RWPE1 (cell line): Measurements from ENCODE around the gene CCN6.

ENCODE experiments used
- CTCF ChIA-PET: fragments of 350-600 bp; sonication (Branson Sonifier 250); formaldehyde crosslinking; extraction: SDS; loops from one replicate; lab custom pipeline; 2021; lab: Yijun Ruan, JAX
- POLR2A ChIA-PET: fragments of 400-600 bp; formaldehyde crosslinking; extraction: SDS; loops from one replicate; lab custom pipeline; 2020; ENCODE audit warnings: antibody characterized with exemption; ENCODE audit not compliant: low non-redundant PET; lab: Yijun Ruan, JAX
- DNase-seq: peaks from one replicate; pipeline ENCODE4 v3.0.0; 2012; ENCODE audit warnings: low spot score
- H3K27ac ChIP-seq: fragments of 450-650 bp; 2 replicates; pipeline ENCODE4 v1.5.1; 2017
- TF ChIP-seq, protein P1 (sequence below): fragments of 450-650 bp; conservative IDR thresholded peaks from 2 replicates; pipeline ENCODE4 v1.5.1; 2017; ENCODE audit warnings: low read depth, mild to moderate bottlenecking

The CCN6 gene

DNA sequence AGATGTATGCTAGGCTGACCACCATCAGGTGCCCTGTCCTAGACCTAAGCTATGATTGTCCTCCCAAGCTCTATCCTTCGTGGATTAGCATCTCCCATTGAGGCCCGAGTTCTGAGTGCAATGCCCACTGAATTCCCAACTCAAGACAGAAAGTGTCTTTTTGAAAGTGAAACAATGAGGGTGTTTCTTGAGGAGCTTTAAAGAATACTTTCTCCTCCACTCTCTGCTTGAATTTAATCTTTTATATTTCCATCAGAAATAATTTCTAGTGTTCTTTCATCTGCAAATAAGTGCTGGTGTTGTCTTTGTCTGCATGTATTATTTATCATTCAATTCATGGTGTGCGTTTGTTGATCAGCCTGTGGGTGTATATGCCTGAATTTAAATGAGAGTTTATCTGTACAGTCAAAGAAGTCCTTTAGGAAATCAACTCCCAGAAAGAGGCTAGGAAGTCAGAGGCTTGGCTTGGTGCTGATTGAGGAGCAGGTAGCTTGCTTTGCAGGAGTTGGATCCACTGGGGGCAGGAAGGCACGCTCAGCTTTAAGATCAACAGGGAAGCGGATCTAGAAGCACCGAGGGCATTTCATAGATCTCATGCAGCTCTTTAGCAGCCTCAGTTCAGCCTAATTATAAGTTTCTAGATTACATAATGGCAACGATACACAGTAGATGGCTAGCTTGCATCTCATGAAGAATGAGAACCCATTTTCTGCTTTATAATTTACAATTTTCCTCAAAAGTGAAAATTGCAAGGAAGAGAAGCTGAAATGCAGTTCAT lies 36.0 kb upstream of the CCN6 start:
- H3K27ac ChIP-seq: no peak overlapping the region
- TF ChIP-seq, protein P1, sequence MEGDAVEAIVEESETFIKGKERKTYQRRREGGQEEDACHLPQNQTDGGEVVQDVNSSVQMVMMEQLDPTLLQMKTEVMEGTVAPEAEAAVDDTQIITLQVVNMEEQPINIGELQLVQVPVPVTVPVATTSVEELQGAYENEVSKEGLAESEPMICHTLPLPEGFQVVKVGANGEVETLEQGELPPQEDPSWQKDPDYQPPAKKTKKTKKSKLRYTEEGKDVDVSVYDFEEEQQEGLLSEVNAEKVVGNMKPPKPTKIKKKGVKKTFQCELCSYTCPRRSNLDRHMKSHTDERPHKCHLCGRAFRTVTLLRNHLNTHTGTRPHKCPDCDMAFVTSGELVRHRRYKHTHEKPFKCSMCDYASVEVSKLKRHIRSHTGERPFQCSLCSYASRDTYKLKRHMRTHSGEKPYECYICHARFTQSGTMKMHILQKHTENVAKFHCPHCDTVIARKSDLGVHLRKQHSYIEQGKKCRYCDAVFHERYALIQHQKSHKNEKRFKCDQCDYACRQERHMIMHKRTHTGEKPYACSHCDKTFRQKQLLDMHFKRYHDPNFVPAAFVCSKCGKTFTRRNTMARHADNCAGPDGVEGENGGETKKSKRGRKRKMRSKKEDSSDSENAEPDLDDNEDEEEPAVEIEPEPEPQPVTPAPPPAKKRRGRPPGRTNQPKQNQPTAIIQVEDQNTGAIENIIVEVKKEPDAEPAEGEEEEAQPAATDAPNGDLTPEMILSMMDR: no peak
- CTCF ChIA-PET: no interaction called here
- no peak for DNase-seq
- POLR2A ChIA-PET: no interaction called here

DNA sequence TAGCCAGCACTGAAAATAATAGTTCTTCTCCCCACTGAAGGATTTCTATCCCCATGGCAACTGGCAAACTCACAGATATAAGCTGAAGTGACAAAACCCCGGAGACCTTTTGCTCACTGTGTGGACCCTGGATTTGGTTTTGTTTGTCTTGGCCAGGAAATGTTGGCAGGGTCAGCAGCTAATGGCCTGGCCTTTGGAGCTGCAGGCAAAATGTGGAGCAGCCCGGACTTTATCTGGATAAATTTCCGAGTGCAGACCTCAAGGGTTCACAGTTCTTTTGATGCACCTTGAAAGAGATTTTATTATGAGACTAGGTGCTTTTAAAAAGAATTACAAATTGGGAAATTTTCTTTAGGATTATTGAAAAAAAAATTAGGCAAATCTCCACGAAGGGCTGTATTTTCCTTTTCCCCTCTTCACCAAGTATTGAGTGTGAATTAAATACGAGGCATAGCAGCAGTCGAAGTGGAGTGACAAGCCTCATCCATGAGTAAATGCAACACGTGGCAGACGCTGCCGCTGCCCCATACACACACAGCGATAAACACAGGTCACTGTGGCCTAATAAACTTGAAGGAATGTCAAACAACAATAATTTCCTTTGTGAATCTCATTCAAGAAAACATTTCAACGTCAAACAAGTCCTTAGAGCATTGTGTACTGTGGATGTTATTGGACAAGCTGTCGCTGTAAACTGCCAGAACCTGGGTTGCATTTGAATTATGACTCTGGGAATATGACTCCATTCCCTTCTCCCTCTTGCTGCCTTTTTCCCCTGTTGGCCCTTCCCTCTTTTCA lies 35.1 kb upstream of the CCN6 start:
- POLR2A ChIA-PET: no interaction called here
- no peak for DNase-seq
- TF ChIP-seq, protein P1: no peak
- CTCF ChIA-PET: no interaction called here
- H3K27ac ChIP-seq: no peak overlapping the region

DNA sequence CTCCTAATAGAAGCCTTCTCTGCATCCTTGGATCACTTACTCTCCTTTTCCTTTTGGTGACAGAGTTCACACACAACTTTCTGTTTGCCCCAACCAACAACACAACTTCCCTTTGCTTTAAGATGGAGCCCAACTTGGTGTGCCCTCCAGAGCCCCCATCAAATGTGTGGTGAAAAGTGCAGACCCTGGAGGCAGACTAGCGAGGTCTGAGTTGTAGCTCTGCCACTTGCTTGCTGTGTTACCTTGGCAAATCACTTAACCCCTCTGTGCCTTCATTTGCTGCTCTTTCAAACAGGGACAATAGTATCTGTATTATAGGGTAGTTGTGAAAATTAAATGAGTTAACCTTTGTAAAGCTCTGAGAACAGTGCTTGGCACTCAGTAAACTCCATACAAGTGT lies 34.3 kb upstream of the CCN6 start:
- H3K27ac ChIP-seq: no peak overlapping the region
- no peak for DNase-seq
- POLR2A ChIA-PET: no interaction called here
- TF ChIP-seq, protein P1: no peak
- CTCF ChIA-PET: no interaction called here

DNA sequence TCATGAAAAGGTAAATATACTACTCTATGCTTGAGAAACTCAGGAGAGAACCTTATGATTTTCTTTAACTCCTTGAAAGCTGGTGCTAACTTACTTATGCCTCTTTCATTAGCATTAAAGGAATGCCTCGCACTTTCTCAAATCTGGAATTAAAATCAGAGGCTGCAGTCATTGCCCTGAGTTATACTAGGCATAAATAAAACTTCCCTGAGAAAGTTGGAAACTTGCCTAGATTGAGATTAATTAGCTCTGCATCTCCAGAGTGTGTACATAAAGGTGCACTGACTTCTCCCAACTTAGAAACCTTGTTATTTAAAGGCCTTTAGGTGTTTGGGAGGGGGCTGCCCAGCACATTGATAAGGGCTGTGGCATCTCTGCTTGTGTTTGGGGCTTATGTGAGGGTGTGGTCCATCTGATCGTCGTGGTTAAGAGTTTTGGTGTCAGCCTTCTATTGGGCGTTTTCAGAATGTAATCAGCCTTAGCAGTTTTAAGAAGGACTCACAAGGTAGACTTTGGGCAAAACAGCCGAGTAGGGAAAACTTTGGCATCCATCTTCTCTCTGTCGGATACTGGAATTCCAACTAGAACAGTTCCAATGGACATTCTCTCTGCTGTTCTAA lies 32.1 kb upstream of the CCN6 start:
- CTCF ChIA-PET: no interaction called here
- POLR2A ChIA-PET: no interaction called here
- TF ChIP-seq, protein P1: no peak

DNA sequence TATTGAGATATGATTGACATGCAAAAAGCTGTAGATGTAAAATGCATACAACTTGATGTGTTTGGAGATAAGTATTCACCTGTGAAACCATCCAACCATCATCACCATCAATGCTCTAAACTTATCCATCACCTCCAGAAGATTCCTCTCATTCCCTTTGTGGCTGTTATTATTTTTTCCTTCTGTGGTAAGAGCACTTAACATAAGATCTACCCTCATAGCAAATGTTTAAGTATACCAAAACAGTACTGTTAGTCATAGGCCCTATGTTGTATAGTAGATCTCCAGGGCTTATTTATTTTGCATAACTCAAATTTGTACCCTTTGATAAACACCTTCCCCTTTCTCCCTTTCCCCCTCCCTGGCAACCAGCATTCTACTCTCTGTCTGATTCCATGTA lies 31.2 kb upstream of the CCN6 start:
- H3K27ac ChIP-seq: no peak overlapping the region
- ChIA-PET POLR2A (no interaction called here), CTCF (no interaction called here)
- TF ChIP-seq, protein P1: no peak
- DNase-seq: no peak

More for the DNA sequence above, 32.1 kb upstream of the CCN6 start:
- no peak overlapping the region for H3K27ac ChIP-seq
- DNase-seq: no peak

DNA sequence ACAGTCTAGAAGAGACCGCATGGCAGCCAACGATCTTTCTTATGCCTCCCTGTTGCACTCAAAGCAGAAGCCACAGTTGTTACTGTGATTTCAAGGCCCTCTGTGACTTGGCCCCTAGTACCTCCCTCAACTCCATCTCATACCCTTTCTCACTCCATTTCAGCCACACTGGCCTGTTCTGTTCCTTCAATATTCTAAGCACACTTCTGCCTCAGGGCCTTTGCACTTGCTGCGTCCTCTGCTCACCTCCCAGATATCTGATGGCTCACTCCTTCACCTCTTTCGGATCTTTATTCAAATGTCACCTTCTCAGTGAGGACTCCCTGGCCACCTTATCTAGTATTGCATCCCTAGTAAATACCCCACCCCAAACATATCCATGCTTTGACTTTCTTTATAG lies 29.4 kb upstream of the CCN6 start:
- TF ChIP-seq, protein P1: no peak
- H3K27ac ChIP-seq: no peak overlapping the region
- POLR2A ChIA-PET: no interaction called here
- CTCF ChIA-PET: no interaction called here
- DNase-seq: no peak
